Endothelial cell of hepatic sinusoid (primary cell): ENCODE data around the gene FGD3.

Source experiments
- in situ Hi-C: cut with HindIII; loops from 2 replicates; pipeline ENCODE4 v1.10.0; 2017; ENCODE audit warnings: low sequenced_read_pairs

FGD3 gene

DNA sequence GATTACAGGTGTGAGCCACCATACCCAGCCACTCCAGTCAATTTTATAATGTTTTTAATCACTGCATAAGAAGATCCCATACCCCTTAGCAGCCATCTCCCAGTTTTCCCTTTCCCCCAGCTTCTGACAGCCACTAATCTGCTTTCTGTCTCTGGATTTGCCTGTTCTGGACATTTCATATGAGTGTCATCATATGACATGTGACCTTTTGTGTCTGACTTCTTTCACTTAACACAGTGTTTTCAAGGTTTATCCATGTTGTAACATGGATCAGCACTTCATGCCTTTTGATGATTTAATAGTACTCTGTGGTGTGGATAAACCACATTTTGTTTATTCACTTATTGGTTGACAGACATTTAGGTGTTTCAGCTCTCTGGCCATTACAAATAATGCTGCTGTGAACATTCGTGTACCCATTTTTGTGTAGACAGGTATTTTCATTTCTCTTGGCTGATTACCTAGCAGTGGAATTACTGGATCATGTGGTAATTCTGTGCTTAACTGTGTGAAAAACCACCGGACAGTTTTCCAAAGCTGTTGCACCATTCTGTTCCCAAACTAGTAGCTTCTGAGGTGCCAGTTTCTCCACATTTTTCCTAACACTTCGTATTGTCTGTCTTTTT lies 119.8 kb downstream of the FGD3 start:
- in situ Hi-C loops: no loop called here

DNA sequence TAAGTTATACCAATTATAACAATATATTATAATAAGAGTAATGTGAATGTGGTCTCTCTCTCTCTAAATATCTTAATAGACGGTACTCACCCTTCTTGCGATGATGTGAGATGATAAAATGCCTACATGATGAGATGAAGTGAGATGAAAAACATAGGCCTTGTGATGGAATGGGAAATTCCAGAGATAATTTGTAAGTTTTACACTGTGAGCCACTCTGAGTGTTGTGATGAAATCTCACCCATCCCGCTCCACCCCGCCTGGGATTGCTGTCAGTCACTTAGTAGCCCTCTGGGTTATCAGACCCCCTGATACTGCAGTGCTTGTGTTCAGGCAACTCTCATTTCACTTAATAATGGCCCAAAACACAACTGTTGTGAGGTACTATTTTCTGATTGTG lies 121.6 kb downstream of the FGD3 start:
- in situ Hi-C loops: no loop called here

GRCh38 chr9:93071464-93071863 lies 124.1 kb downstream of the FGD3 start:
- in situ Hi-C loops: no loop called here

GRCh38 chr9:93072383-93072795 lies 125.1 kb downstream of the FGD3 start:
- in situ Hi-C loops: no loop called here

- in situ Hi-C loops: no loop called here
Observed at GRCh38 chr9:93076101-93076791, 128.9 kb downstream of the FGD3 start.

DNA sequence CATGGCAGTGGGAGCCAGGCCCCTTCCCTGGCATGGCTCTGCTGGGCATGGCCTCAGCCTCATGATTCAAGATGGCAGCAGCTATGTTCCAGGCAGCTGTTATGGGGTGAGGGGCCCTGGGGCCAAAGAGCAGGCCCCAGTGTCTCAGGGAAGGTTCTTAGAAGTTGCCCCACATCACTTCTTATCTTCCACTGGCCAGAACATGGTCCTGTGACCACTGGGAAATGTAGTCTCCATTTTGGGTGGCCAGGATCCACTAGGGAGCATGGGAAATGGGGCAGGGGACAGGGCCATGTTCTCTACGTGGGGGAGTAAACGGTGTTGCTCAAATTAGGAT lies 129.4 kb downstream of the FGD3 start:
- in situ Hi-C loops: no loop called here

DNA sequence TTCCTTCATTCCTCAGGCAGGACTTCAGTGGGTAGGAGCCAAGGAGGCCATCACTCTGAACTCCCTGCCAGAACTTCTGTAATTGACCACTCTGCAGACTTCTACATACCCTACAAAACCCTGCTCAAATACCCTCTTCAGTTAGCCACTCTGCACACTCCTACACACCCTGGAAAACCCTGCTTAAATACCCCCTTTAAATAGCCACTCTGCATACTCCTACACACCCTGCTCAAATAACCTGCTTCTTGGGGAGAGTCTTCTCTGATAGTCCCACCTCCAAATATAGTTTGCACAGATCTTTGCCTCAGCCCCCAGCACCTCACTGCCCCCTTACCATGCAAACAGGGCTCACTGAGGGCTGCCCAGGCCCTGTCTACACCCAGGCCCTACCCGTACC lies 130.0 kb downstream of the FGD3 start:
- in situ Hi-C loops: no loop called here

- in situ Hi-C loops: no loop called here
Observed at GRCh38 chr9:93077811-93078210, 130.5 kb downstream of the FGD3 start.

DNA sequence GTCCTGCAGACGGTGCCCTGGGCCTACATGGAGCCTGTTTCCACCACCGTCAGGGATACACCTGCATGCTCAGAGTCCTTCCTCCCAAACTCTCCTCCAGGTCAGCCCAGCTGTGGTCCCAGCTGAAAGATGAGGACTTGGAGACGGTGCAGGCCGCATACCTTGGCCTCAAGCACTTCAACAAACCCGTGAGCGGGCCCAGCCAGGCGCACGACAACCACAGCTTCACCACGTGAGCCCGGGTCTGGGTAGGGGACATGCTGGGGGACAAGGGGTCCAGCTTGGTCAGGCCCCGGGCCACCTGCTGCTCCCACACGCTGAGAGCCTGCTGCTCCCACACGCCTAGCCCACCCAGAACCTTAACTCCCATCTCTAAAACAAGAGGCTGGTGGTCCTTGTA lies 132.0 kb downstream of the FGD3 start:
- in situ Hi-C loops: no loop called here

DNA sequence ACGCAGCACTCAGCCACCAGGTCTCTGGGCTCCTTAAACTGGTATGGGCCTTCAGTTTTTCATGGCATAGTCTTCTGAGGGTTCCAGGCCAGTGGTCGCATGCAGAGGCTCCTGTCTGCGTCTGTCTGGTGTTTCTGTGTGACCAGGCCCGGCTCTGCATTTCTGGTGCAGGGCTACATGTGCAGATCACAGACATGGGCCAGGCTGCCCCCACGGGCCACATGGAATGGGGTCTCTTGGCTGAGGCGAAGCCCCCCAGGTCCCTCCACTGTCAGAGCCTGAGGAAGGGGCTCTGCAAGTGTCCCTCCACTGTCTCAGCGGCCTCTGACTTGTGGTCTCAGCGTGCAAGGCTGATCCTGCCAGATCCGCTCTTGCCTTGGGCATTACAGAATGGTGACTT lies 133.1 kb downstream of the FGD3 start:
- in situ Hi-C loops: no loop called here

DNA sequence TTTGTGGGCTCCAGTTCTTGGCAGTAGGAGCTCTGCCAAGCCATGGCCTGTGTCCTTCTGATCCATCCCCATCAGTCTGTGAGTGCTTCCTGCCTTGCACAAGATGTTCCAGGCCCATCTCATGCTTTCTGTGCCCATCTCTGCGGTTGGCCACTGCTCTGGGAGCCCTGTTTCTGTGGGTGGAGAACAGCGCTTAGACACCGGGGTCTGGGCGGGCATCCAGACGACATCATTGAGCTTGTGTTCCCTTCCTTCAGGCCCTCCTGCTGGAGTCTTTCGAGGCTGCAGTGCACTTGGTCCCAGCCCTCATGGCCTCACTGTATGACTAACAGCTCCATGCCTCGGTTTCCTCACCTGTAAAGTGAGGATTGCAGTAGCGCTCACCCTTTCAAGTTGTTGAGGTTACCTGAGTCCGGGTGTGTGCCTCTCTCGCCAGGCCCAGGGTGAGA lies 133.8 kb downstream of the FGD3 start:
- in situ Hi-C loops: no loop called here

DNA sequence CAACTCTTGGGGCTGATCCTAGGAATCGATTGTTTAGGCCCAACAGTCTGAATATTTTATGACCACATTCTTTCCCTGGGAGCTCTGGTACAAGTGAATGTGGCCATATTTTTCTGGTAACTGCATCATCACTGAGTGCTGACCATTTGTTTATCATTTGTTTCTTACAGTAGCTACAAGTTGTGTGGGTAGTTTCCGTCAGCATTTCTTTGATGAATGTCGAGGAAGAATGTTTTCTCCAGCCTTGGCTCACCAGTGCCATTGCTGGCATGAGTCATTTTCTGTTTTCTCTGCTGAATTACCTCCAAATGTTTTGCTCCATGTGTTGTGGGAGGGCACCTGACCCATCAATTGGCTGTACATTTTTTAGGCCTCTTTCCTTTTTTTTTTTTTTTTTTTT lies 134.6 kb downstream of the FGD3 start:
- in situ Hi-C loops: no loop called here

GRCh38 chr9:93082841-93083411 lies 135.6 kb downstream of the FGD3 start:
- in situ Hi-C loops: no loop called here

DNA sequence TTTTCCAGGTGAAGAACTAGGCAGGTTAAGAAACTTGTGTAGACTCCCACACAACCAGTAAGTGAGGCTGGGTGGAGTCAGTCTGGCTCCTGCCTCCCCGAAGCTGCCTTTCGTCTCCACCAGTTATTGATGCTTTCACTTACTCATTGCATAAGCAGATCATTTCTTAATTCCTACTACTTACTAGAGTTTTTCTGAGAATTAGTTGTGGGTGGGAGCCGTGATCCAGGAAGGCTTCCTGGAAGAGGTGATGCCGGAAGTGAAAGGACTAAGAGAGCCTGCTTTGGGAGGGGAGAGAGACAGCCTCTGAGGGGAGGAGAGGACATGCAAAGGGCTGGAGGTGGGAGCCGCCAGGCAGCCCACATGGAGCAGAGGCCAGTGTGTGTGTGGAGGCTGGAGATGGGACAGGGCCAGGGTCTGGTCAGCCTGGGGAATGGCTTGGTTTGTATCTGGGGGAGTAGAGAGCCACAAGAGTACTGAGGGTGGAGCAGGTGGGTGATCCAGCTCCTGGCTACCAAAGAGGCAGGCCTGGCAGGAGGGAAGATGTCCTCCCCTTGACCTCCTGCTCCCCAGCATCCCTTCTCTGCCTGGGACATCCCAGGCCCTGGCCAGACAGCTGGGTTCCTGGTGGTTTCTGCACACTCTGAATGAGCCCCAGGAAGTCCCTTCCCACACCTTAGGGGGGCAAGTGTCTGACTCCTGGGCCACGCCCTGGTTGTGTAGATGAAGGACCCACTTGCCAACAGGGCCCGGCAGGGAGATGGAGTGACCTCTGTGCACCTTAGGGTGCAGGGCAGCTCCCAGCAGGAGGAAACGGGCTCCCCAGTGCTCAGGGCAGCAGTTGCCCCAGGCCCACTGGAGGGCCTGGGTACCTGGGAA lies 136.5 kb downstream of the FGD3 start:
- in situ Hi-C loops: no loop called here

- in situ Hi-C loops: no loop called here
Observed at GRCh38 chr9:93084471-93084881, 137.2 kb downstream of the FGD3 start.

DNA sequence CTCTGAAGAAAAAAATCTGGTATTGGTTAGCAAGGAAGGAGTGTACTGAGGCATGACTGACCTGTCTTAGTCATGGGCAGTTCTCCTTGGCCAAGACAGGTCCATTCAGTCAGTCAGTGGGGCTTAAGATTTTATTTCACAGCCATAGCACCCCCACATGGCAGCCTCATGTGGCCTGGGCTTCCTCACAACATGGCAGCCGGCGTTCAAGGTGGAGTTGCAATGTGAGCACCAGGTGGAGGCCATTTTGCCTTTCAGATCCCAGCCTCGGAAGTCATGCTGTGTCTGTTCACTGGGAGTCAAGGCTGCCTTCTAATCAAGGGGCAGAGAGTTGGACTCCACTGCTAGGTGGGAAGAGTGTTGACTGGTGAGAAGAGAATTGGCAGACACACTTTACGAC lies 138.4 kb downstream of the FGD3 start:
- in situ Hi-C loops: no loop called here
